ENCODE results near the gene CEP170.

Gene CEP170

GRCh38 chr1:243257189-243257588 lies 2.1 kb upstream of the CEP170 start:
- peaks cover 85% of the 10 kb centered on the region for H3K79me2 ChIP-seq (ENCODE audit: insufficient read depth, low read length)
- H3K4me1 ChIP-seq (ENCODE audit: insufficient read depth, low read length): peaks cover 36% of the 10 kb centered on the region
- H3K4me2 ChIP-seq (ENCODE audit: insufficient read depth, low read length): peak overlapping the region; percentile 73
- peak overlapping the region in 1 of 2 experiments; percentile 70; a peak in 2 of 4 replicates for H3K4me3 ChIP-seq (ENCODE audit: low read depth in 1 of 2, low read length in 2 of 2)
- no peaks in the 10 kb centered on the region for H3K36me3 ChIP-seq (ENCODE audit: insufficient read depth, low read length)
- H3K27ac ChIP-seq (ENCODE audit: low read length): no peak overlapping the region
- DNase-seq: no peak
- H3K9me3 ChIP-seq (ENCODE audit: insufficient read depth, low read length, severe bottlenecking): no peaks in the 10 kb centered on the region
- H2AFZ ChIP-seq (ENCODE audit: low read depth, low read length): no peak overlapping the region
- no peaks in the 10 kb centered on the region for H3K27me3 ChIP-seq (ENCODE audit: insufficient read depth, low read length, poor library complexity)
- H3K9ac ChIP-seq (ENCODE audit: low read depth, low read length): peak overlapping the region; percentile 83
- peaks cover 3% of the 10 kb centered on the region; the same call in 1 of the 2 replicates for H4K20me1 ChIP-seq (ENCODE audit: insufficient read depth, low read length)
- TF ChIP-seq CTCF (IDR thresholded peaks at IDR 0.05; ENCODE audit: borderline replicate concordance, extremely low read depth, low read length, poor library complexity, severe bottlenecking): no peak
- no peak for TF ChIP-seq EZH2 (IDR thresholded peaks at IDR 0.05; ENCODE audit: borderline replicate concordance, low read depth, low read length, severe bottlenecking)
- no peak for ATAC-seq (ENCODE audit: insufficient read depth, low read depth)

- H2AFZ ChIP-seq (ENCODE audit: low read depth, low read length): no peak overlapping the region; the same call in 1 of the 2 replicates
- no peaks in the 10 kb centered on the region for H3K36me3 ChIP-seq (ENCODE audit: insufficient read depth, low read length)
- no peaks in the 10 kb centered on the region for H3K27me3 ChIP-seq (ENCODE audit: insufficient read depth, low read length, poor library complexity)
- ATAC-seq (ENCODE audit: insufficient read depth, low read depth) (no peak), DNase-seq (no peak)
- peak overlapping the region; percentile 73 for H3K4me2 ChIP-seq (ENCODE audit: insufficient read depth, low read length)
- H3K4me1 ChIP-seq (ENCODE audit: insufficient read depth, low read length): peaks cover 36% of the 10 kb centered on the region
- peaks cover 91% of the 10 kb centered on the region for H3K79me2 ChIP-seq (ENCODE audit: insufficient read depth, low read length)
- peaks cover 3% of the 10 kb centered on the region; the same call in 1 of the 2 replicates for H4K20me1 ChIP-seq (ENCODE audit: insufficient read depth, low read length)
- H3K4me3 ChIP-seq (ENCODE audit: low read depth in 1 of 2, low read length in 2 of 2): peak overlapping the region; percentile 41 to 70
- H3K9me3 ChIP-seq (ENCODE audit: insufficient read depth, low read length, severe bottlenecking): no peaks in the 10 kb centered on the region
- no peak for TF ChIP-seq EZH2 (IDR thresholded peaks at IDR 0.05; ENCODE audit: borderline replicate concordance, low read depth, low read length, severe bottlenecking)
- no peak for TF ChIP-seq CTCF (IDR thresholded peaks at IDR 0.05; ENCODE audit: borderline replicate concordance, extremely low read depth, low read length, poor library complexity, severe bottlenecking)
- peak overlapping the region; percentile 89 for H3K27ac ChIP-seq (ENCODE audit: low read length)
- peak overlapping the region; percentile 83 for H3K9ac ChIP-seq (ENCODE audit: low read depth, low read length)
Measured at GRCh38 chr1:243256590-243256989, 1.5 kb upstream of the CEP170 start.

- H3K27me3 ChIP-seq (ENCODE audit: insufficient read depth, low read length, poor library complexity): no peaks in the 10 kb centered on the region
- H3K36me3 ChIP-seq (ENCODE audit: insufficient read depth, low read length): no peaks in the 10 kb centered on the region
- H3K9ac ChIP-seq (ENCODE audit: low read depth, low read length): peak within 1 kb of the TSS; percentile 83
- peak within 1 kb of the TSS; percentile 73 for H3K4me2 ChIP-seq (ENCODE audit: insufficient read depth, low read length)
- peak within 1 kb of the TSS; percentile 41 to 70 for H3K4me3 ChIP-seq (ENCODE audit: low read depth in 1 of 2, low read length in 2 of 2)
- H4K20me1 ChIP-seq (ENCODE audit: insufficient read depth, low read length): peaks cover 5% of the 10 kb centered on the region; the same call in 1 of the 2 replicates
- H3K79me2 ChIP-seq (ENCODE audit: insufficient read depth, low read length): peaks cover 92% of the 10 kb centered on the region
- peak within 1 kb of the TSS; percentile 83 for H2AFZ ChIP-seq (ENCODE audit: low read depth, low read length)
- TF ChIP-seq EZH2 (IDR thresholded peaks at IDR 0.05; ENCODE audit: borderline replicate concordance, low read depth, low read length, severe bottlenecking) (no peak), CTCF (IDR thresholded peaks at IDR 0.05; ENCODE audit: borderline replicate concordance, extremely low read depth, low read length, poor library complexity, severe bottlenecking) (no peak)
- ATAC-seq (ENCODE audit: insufficient read depth, low read depth) (peak; percentile 77), DNase-seq (peak; percentile 98)
- no peaks in the 10 kb centered on the region for H3K9me3 ChIP-seq (ENCODE audit: insufficient read depth, low read length, severe bottlenecking)
- H3K4me1 ChIP-seq (ENCODE audit: insufficient read depth, low read length): peaks cover 36% of the 10 kb centered on the region
- peak within 1 kb of the TSS; percentile 98 for H3K27ac ChIP-seq (ENCODE audit: low read length)
Measured at GRCh38 chr1:243255791-243256512, 871 bp upstream of the CEP170 start, which contains the start of gene SDCCAG8. Gene SDCCAG8 (plus strand): TSS chr1:243256041. CDS start chr1:243256174, 133 bp downstream.
